ENCODE measurements around the gene CST7. TPM values are rescaled to one million over a fixed set of nuclear protein-coding genes. Genes with fewer than 3 reads are reported as not detected.

Gene CST7
- total RNA-seq, 1 donor from 2014 or later = 6.7 TPM

Other genes with a start within 250 kb of the CST7 start
- gene APMAP, start 43.5 kb downstream of the CST7 start, total RNA-seq = 47.3 TPM
- 27.4 TPM for gene ACSS1, start 108.9 kb downstream of the CST7 start, total RNA-seq
- gene VSX1, start 132.9 kb downstream of the CST7 start, total RNA-seq = not detected
- gene ENTPD6, start 246.4 kb downstream of the CST7 start, total RNA-seq = 59.3 TPM

Measured in sciatic nerve (tissue), 1 donor.